Central memory CD8-positive, alpha-beta T cell (primary cell): ENCODE results near the gene PKP2.

Source experiments
- ATAC-seq: fragments of 150-1000 bp; cut with Tn5 transposase; replicated peaks from 2 replicates; pipeline ENCODE4 v1.10.0; 2022; ENCODE audit warnings: mild to moderate bottlenecking, moderate FRiP score, moderate number of reproducible peaks; ENCODE audit not compliant: poor library complexity, severe bottlenecking; ENCODE audit errors: extremely low read depth
- DNase-seq, 2 donors: peaks; one replicate each; pipeline ENCODE4 v3.0.0; 2021; ENCODE audit warnings: low spot score in 2 of 2
- H3K27ac Mint-ChIP-seq: one replicate; pipeline ENCODE4 v1.8.0; 2022; ENCODE audit warnings: low read depth, mild to moderate bottlenecking, moderate library complexity, mixed read lengths
- H3K27me3 Mint-ChIP-seq: one replicate; pipeline ENCODE4 v1.8.0; 2022; ENCODE audit warnings: mixed read lengths
- H3K36me3 Mint-ChIP-seq: one replicate; pipeline ENCODE4 v1.8.0; 2022; ENCODE audit warnings: mild to moderate bottlenecking, moderate library complexity, mixed read lengths; ENCODE audit not compliant: insufficient read depth
- H3K4me1 Mint-ChIP-seq: one replicate; pipeline ENCODE4 v1.8.0; 2022; ENCODE audit warnings: mixed read lengths
- H3K4me3 Mint-ChIP-seq: one replicate; pipeline ENCODE4 v1.8.0; 2022; ENCODE audit warnings: mild to moderate bottlenecking, moderate library complexity, mixed read lengths
- H3K9me3 Mint-ChIP-seq: one replicate; pipeline ENCODE4 v1.8.0; 2022; ENCODE audit warnings: mixed read lengths

Gene PKP2

GRCh38 chr12:32811686-32812392 lies 84.7 kb downstream of the PKP2 start:
- Mint-ChIP-seq H3K27me3 (peaks cover 6% of the 10 kb centered on the region), H3K4me1 (no peaks in the 10 kb centered on the region), H3K4me3 (no peak overlapping the region), H3K27ac (no peak overlapping the region), H3K36me3 (no peaks in the 10 kb centered on the region), H3K9me3 (peaks cover 5% of the 10 kb centered on the region)
- DNase-seq, result no peak
- ATAC-seq, result no peak

GRCh38 chr12:32809846-32810245 lies 86.7 kb downstream of the PKP2 start:
- Mint-ChIP-seq H3K4me1 (no peaks in the 10 kb centered on the region), H3K9me3 (peaks cover 5% of the 10 kb centered on the region), H3K36me3 (no peaks in the 10 kb centered on the region), H3K4me3 (no peak overlapping the region), H3K27me3 (peaks cover 22% of the 10 kb centered on the region), H3K27ac (no peak overlapping the region)
- ATAC-seq, result no peak
- no peak for DNase-seq

DNA sequence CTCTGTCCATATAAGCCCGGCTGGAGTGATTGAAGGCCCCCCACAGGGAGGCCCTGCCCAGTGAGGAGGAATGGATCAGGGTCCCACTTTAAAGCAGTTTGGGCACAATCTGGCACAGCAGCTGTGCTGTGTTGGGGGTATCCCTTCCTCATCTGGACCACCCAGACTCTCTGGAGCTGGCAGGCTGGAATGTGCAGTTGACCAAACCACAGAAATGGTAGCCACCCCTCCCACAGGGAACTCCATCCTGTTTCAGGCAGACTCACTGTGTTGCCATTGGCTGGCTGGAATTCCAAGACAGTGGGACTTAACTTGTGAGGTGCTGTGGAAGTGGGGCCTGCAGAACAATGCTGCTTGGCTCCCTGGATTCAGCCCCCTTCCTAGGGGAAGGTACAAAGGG lies 87.4 kb downstream of the PKP2 start:
- ATAC-seq (no peak), DNase-seq (no peak)
- no peaks in the 10 kb centered on the region for H3K36me3 Mint-ChIP-seq
- no peaks in the 10 kb centered on the region for H3K4me1 Mint-ChIP-seq
- H3K27ac Mint-ChIP-seq, result no peak overlapping the region
- H3K27me3 Mint-ChIP-seq, result peaks cover 22% of the 10 kb centered on the region
- H3K9me3 Mint-ChIP-seq, result peaks cover 5% of the 10 kb centered on the region
- no peak overlapping the region for H3K4me3 Mint-ChIP-seq

DNA sequence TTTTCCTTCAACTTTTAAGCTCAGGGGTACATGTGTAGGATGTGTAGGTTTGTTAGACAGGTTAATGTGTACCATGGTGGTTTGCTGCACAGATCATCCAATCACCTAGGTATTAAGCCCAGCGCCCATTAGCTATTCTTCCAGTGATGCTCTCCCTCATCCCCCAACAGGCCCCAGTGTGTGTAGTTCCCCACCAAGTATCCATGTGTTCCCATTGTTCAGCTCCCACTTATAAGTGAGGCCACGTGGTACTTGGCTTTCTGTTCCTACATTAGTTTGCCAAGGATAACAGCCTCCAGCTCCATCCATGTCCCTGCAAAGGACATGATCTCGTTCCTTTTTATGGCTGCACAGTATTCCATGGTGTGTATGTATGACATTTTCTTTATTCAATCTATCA lies 92.3 kb downstream of the PKP2 start:
- DNase-seq (no peak), ATAC-seq (no peak)
- Mint-ChIP-seq H3K36me3 (no peaks in the 10 kb centered on the region), H3K4me3 (no peak overlapping the region), H3K27ac (no peak overlapping the region), H3K27me3 (peaks cover 34% of the 10 kb centered on the region), H3K9me3 (peaks cover 5% of the 10 kb centered on the region), H3K4me1 (no peaks in the 10 kb centered on the region)

GRCh38 chr12:32801269-32801980 lies 95.2 kb downstream of the PKP2 start:
- Mint-ChIP-seq H3K4me3 (no peak overlapping the region), H3K36me3 (no peaks in the 10 kb centered on the region), H3K9me3 (no peaks in the 10 kb centered on the region), H3K4me1 (no peaks in the 10 kb centered on the region), H3K27ac (no peak overlapping the region), H3K27me3 (peaks cover 24% of the 10 kb centered on the region)
- DNase-seq (no peak), ATAC-seq (no peak)

DNA sequence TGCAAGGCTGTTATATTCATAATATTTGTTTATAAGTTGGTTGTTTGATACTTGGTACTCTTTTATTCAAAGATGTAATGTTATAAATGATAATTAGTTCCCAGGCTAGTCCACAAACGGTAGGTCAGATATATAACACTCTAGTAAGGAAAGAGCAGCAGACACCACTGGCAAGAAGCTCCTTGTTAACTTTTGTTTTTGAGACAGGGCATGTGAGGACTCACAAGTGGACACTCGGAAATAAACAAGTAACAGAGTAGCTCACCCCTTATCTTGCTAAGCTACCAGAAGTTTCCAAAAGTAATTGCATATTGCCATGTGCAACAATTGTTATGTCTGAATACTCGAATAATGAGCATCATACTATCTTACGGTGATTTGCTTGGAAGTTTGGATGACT lies 102.3 kb downstream of the PKP2 start:
- no peaks in the 10 kb centered on the region for H3K36me3 Mint-ChIP-seq
- H3K4me1 Mint-ChIP-seq, result no peaks in the 10 kb centered on the region
- H3K4me3 Mint-ChIP-seq, result no peak overlapping the region
- DNase-seq (no peak), ATAC-seq (no peak)
- H3K9me3 Mint-ChIP-seq, result no peaks in the 10 kb centered on the region
- no peak overlapping the region for H3K27ac Mint-ChIP-seq
- H3K27me3 Mint-ChIP-seq, result peaks cover 15% of the 10 kb centered on the region

GRCh38 chr12:32789916-32790315 lies 106.7 kb downstream of the PKP2 start:
- ATAC-seq (no peak), DNase-seq (no peak)
- no peaks in the 10 kb centered on the region for H3K9me3 Mint-ChIP-seq
- H3K4me3 Mint-ChIP-seq, result no peak overlapping the region
- H3K36me3 Mint-ChIP-seq, result no peaks in the 10 kb centered on the region
- no peak overlapping the region for H3K27ac Mint-ChIP-seq
- H3K27me3 Mint-ChIP-seq, result peaks cover 24% of the 10 kb centered on the region
- no peaks in the 10 kb centered on the region for H3K4me1 Mint-ChIP-seq

DNA sequence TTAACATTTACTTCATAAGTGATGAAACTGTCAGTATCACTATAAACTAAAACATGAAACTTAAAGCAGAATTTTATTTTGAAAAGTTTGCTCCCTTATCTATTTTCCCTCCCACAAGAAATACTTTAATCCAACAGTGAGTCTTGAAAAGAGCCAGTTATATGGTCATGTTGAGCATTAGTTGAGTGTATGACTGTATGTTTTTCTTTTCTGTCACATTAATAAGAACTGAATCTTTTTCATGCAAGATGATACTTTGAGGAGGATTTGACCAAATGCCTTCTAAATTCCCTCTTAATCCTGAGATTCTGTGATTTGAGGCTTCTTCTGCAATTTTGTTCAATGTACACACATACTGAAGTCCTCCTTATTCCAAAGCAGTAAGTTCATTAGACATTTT lies 107.1 kb downstream of the PKP2 start:
- no peak overlapping the region for H3K27ac Mint-ChIP-seq
- no peaks in the 10 kb centered on the region for H3K9me3 Mint-ChIP-seq
- H3K4me1 Mint-ChIP-seq, result no peaks in the 10 kb centered on the region
- H3K4me3 Mint-ChIP-seq, result no peak overlapping the region
- H3K36me3 Mint-ChIP-seq, result no peaks in the 10 kb centered on the region
- ATAC-seq, result no peak
- no peak for DNase-seq
- peaks cover 29% of the 10 kb centered on the region for H3K27me3 Mint-ChIP-seq

GRCh38 chr12:32788405-32788804 lies 108.2 kb downstream of the PKP2 start:
- Mint-ChIP-seq H3K4me3 (no peak overlapping the region), H3K27ac (no peak overlapping the region), H3K27me3 (peaks cover 24% of the 10 kb centered on the region), H3K9me3 (no peaks in the 10 kb centered on the region), H3K36me3 (no peaks in the 10 kb centered on the region), H3K4me1 (no peaks in the 10 kb centered on the region)
- no peak for ATAC-seq
- no peak for DNase-seq

DNA sequence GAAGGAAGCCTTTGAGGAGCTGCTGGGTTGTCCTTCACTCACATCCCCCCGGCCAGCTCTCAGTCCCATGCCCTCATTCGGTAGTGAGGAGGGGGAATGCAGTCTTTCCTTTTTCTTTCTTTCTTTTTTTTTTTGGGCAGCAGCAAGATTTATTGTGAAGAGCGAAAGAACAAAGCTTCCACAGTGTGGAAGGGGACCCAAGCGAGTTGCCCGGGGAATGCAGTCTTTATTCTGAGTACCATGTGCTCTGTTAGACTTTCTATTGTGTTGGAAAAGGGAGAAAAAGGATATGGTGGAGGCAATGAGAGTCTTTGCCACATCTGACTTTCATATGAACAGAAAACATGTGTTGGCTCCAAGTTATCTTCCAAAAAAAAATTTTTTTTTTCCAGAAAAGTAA lies 111.0 kb downstream of the PKP2 start:
- Mint-ChIP-seq H3K4me3 (no peak overlapping the region), H3K36me3 (no peaks in the 10 kb centered on the region), H3K4me1 (no peaks in the 10 kb centered on the region), H3K27ac (no peak overlapping the region), H3K27me3 (peaks cover 31% of the 10 kb centered on the region), H3K9me3 (no peaks in the 10 kb centered on the region)
- ATAC-seq (no peak), DNase-seq (no peak)

DNA sequence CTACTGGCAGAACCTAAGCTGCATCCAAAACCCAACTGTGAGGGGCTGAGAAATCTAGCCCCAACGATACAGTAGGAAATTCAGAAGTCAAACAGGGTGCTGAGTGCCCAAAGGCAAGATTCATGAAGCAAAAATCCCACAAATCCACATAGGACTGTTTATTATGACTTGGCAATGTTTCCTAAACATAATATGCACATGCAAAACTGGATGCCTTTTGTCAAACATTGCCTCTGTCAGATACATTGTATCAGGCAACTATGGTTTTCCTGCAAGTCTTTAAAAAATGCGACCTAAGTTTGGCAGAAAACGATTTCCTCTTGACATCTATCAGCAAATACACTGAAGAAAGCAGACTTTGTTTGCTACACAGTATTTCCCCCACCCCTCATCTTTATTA lies 113.5 kb downstream of the PKP2 start:
- Mint-ChIP-seq H3K27ac (no peak overlapping the region), H3K4me1 (no peaks in the 10 kb centered on the region), H3K9me3 (no peaks in the 10 kb centered on the region), H3K27me3 (peaks cover 55% of the 10 kb centered on the region), H3K4me3 (no peak overlapping the region), H3K36me3 (no peaks in the 10 kb centered on the region)
- no peak for DNase-seq
- ATAC-seq, result no peak

GRCh38 chr12:32780071-32780470 lies 116.5 kb downstream of the PKP2 start:
- no peaks in the 10 kb centered on the region for H3K9me3 Mint-ChIP-seq
- no peaks in the 10 kb centered on the region for H3K36me3 Mint-ChIP-seq
- DNase-seq (no peak), ATAC-seq (no peak)
- H3K4me1 Mint-ChIP-seq, result no peaks in the 10 kb centered on the region
- peaks cover 63% of the 10 kb centered on the region for H3K27me3 Mint-ChIP-seq
- H3K4me3 Mint-ChIP-seq, result no peak overlapping the region
- no peak overlapping the region for H3K27ac Mint-ChIP-seq

- no peak for DNase-seq
- H3K27ac Mint-ChIP-seq, result no peak overlapping the region
These were observed 118.8 kb downstream of the PKP2 start for GRCh38 chr12:32777691-32778175.

More at GRCh38 chr12:32777691-32778175, 118.8 kb downstream of the PKP2 start:
- no peaks in the 10 kb centered on the region for H3K36me3 Mint-ChIP-seq
- H3K9me3 Mint-ChIP-seq, result no peaks in the 10 kb centered on the region
- peaks cover 64% of the 10 kb centered on the region for H3K27me3 Mint-ChIP-seq
- ATAC-seq, result no peak
- H3K4me1 Mint-ChIP-seq, result no peaks in the 10 kb centered on the region
- H3K4me3 Mint-ChIP-seq, result no peak overlapping the region
